NB4 (cell line): Measurements from ENCODE around the gene EIF3D.

Source experiments
- POLR2A ChIP-seq: IDR thresholded peaks from 2 replicates; pipeline ENCODE4 v1.6.1; 2011; ENCODE audit warnings: mild to moderate bottlenecking; ENCODE audit not compliant: insufficient read length; ENCODE audit errors: extremely low read depth
- TF ChIP-seq, protein P1 (sequence below): IDR thresholded peaks from one replicate; pipeline ENCODE4 v1.5.1; 2012; ENCODE audit warnings: low read depth, low read length

GRCh38 chr22:36506637-36507517, 22.1 kb downstream of the EIF3D start, which contains the start of gene FOXRED2:
- TF ChIP-seq POLR2A = peak; percentile 62
- TF ChIP-seq, protein P1, sequence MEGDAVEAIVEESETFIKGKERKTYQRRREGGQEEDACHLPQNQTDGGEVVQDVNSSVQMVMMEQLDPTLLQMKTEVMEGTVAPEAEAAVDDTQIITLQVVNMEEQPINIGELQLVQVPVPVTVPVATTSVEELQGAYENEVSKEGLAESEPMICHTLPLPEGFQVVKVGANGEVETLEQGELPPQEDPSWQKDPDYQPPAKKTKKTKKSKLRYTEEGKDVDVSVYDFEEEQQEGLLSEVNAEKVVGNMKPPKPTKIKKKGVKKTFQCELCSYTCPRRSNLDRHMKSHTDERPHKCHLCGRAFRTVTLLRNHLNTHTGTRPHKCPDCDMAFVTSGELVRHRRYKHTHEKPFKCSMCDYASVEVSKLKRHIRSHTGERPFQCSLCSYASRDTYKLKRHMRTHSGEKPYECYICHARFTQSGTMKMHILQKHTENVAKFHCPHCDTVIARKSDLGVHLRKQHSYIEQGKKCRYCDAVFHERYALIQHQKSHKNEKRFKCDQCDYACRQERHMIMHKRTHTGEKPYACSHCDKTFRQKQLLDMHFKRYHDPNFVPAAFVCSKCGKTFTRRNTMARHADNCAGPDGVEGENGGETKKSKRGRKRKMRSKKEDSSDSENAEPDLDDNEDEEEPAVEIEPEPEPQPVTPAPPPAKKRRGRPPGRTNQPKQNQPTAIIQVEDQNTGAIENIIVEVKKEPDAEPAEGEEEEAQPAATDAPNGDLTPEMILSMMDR = no peak
